K562 (cell line): Measurements from ENCODE around the gene SARS2. TPM values are rescaled to one million over a fixed set of nuclear protein-coding genes. Genes with fewer than 3 reads are reported as not detected.

ENCODE experiments used
- CAMTA2 ChIP-seq: fragments of 250-450 bp; sonication (Bioruptor Pico); conservative IDR thresholded peaks from 2 replicates; pipeline ENCODE4 v1.5.1; 2022
- DACH1 ChIP-seq: fragments of 450-650 bp; IDR thresholded peaks from 2 replicates; pipeline ENCODE4 v1.6.1; 2018; ENCODE audit not compliant: partially characterized antibody
- HDAC3 ChIP-seq: fragments of 450-650 bp; IDR thresholded peaks from 2 replicates; pipeline ENCODE4 v1.6.1; 2018; ENCODE audit warnings: borderline replicate concordance, mild to moderate bottlenecking, moderate library complexity; ENCODE audit not compliant: partially characterized antibody
- KDM5B ChIP-seq: fragments of 200-600 bp; sonication (generic); IDR thresholded peaks from 2 replicates; pipeline ENCODE4 v1.6.1; 2012; ENCODE audit warnings: low read depth, mild to moderate bottlenecking, moderate library complexity, low read length, control low read depth, inconsistent platforms; ENCODE audit not compliant: insufficient replicate concordance
- MTA1 ChIP-seq: fragments of 450-650 bp; IDR thresholded peaks from 2 replicates; pipeline ENCODE4 v1.6.1; 2017; ENCODE audit warnings: borderline replicate concordance
- NFE2 ChIP-seq: IDR thresholded peaks from 2 replicates; pipeline ENCODE4 v1.6.1; 2014; ENCODE audit warnings: antibody characterized with exemption, low read depth
- PPARD ChIP-seq: fragments of 250-450 bp; sonication (Bioruptor Pico); IDR thresholded peaks from 2 replicates; pipeline ENCODE4 v1.8.0; 2022; ENCODE audit warnings: inconsistent platforms, mild to moderate bottlenecking, moderate library complexity
- RBFOX2 ChIP-seq: fragments of 200-400 bp; formaldehyde crosslinking; IDR thresholded peaks from 2 replicates; pipeline ENCODE4 v1.6.1; 2017; ENCODE audit warnings: low read depth, mild to moderate bottlenecking, low read length, moderate library complexity
- TAL1 ChIP-seq: fragments of 450-650 bp; IDR thresholded peaks from 2 replicates; pipeline ENCODE4 v1.6.1; 2016; ENCODE audit warnings: mild to moderate bottlenecking
- TOE1 ChIP-seq, 2 experiments: fragments of 450-650 bp in 1 of 2; sonication (generic) in 1 of 2; formaldehyde crosslinking in 1 of 2; IDR thresholded peaks; 2 replicates each; pipeline versions ENCODE4 v1.7.1 to v1.8.0; 2016 to 2022; ENCODE audit warnings: borderline replicate concordance in 2 of 2, mild to moderate bottlenecking in 2 of 2, antibody characterized with exemption in 1 of 2, inconsistent platforms in 1 of 2, low read depth in 1 of 2, missing genetic modification reagents in 1 of 2, moderate library complexity in 1 of 2
- ZNF232 ChIP-seq: sonication (generic); formaldehyde crosslinking; IDR thresholded peaks from 2 replicates; pipeline ENCODE4 v1.8.0; 2022; ENCODE audit warnings: mild to moderate bottlenecking, missing genetic modification reagents
- polyA plus RNA-seq, 8 experiments: library from polyadenylated mRNA; depleted of rRNA in 4 of 8; stranded (reverse) in 5 of 8; unstranded in 3 of 8; fragments of >200 nt; fragmentation: Nextera tagmentation in 2 of 8; fragmentation: Illumina TruSeq in 1 of 8; extraction: Ambion mirVana in 2 of 8; extraction: Trizol in 1 of 8; gene quantifications; 2 replicates each; pipeline versions ENCODE4 v1.2.1 to v1.2.3, GENCODE V29; 2011 to 2014; ENCODE audit warnings: inconsistent platforms in 1 of 8, missing spikeins in 1 of 8
- total RNA-seq, 7 experiments: library from RNA; depleted of rRNA in 6 of 7; stranded (reverse); fragments of >200 nt in 6 of 7; fragmentation: Illumina TruSeq in 2 of 7; extraction: Trizol in 2 of 7; gene quantifications; 2 replicates each; pipeline versions ENCODE4 v1.2.1 to v1.2.3, GENCODE V29; 2011 to 2021; ENCODE audit warnings: low replicate concordance in 1 of 7
- TF ChIP-seq, protein P1 (sequence below): sonication (generic); formaldehyde crosslinking; IDR thresholded peaks from 2 replicates; pipeline ENCODE4 v1.8.0; 2022; ENCODE audit warnings: missing genetic modification reagents, mild to moderate bottlenecking, borderline replicate concordance
- TF ChIP-seq, protein P2 (sequence below): fragments of 250-450 bp; sonication (Bioruptor Pico); IDR thresholded peaks from 2 replicates; pipeline ENCODE4 v1.5.0; 2022; ENCODE audit warnings: mild to moderate bottlenecking
- TF ChIP-seq, protein P3 (sequence below): fragments of 250-450 bp; sonication (Bioruptor Pico); IDR thresholded peaks from 2 replicates; pipeline ENCODE4 v1.5.0; 2021; ENCODE audit warnings: mild to moderate bottlenecking, borderline replicate concordance
- TF ChIP-seq, protein P4 (sequence below): fragments of 450-650 bp; conservative IDR thresholded peaks from 2 replicates; pipeline ENCODE4 v1.6.1; 2016; ENCODE audit warnings: missing genetic modification characterization, low read depth, mild to moderate bottlenecking, control low read depth, missing compliant biosample characterization
- TF ChIP-seq, protein P5 (sequence below): fragments of 250-450 bp; sonication (Bioruptor Pico); IDR thresholded peaks from 2 replicates; pipeline ENCODE4 v1.8.0; 2021; ENCODE audit warnings: mild to moderate bottlenecking, moderate library complexity

Gene SARS2
- total and polyA plus RNA-seq, 9 of the 15 experiments (the other 6 are each of a cell fraction or from before 2014, with no cell fraction given): 3.1 to 59.1 (median 31.7) TPM

DNA sequence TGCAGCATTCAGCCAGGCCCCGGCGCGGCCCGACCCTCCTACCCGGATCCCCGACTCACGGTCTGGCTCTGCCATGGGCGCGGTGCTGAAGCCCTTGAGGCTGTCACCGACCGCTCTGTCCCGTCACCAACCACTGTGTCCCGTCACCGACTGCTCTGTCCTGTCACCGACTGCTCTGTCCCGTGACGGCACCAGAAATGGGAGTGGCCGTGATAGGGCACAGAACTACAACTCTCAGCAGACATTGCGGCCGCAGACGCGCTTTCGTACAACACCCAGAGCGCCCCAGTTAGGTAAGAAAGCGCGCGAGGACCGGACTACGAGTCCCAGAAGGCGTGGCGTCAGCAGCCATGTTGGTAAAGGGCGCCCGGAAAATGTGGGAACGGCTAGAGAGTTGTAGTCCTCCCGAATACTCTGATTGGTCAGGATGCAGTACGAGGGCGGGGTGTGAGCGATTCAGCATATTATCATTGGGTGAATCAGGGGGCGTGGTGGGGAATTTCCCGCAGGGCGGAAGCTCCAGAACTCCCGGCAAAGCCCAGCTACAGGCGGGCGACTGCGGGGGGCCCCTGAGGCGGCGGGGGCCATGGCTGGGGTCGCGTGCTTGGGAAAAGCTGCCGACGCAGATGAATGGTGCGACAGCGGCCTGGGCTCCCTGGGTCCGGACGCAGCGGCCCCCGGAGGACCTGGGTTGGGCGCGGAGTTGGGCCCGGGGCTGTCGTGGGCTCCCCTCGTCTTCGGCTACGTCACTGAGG lies 30.9 kb downstream of the SARS2 start, which contains the start of the genes NFKBIB and SIRT2 (continued):
- TF ChIP-seq, protein P1, sequence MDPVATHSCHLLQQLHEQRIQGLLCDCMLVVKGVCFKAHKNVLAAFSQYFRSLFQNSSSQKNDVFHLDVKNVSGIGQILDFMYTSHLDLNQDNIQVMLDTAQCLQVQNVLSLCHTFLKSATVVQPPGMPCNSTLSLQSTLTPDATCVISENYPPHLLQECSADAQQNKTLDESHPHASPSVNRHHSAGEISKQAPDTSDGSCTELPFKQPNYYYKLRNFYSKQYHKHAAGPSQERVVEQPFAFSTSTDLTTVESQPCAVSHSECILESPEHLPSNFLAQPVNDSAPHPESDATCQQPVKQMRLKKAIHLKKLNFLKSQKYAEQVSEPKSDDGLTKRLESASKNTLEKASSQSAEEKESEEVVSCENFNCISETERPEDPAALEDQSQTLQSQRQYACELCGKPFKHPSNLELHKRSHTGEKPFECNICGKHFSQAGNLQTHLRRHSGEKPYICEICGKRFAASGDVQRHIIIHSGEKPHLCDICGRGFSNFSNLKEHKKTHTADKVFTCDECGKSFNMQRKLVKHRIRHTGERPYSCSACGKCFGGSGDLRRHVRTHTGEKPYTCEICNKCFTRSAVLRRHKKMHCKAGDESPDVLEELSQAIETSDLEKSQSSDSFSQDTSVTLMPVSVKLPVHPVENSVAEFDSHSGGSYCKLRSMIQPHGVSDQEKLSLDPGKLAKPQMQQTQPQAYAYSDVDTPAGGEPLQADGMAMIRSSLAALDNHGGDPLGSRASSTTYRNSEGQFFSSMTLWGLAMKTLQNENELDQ (CRISPR knock-in tag): no peak
- TF ChIP-seq TOE1 (IDR thresholded peaks at IDR 0.05; ENCODE audit: borderline replicate concordance) (no peak), TOE1 (CRISPR knock-in tag; IDR thresholded peaks at IDR 0.05; ENCODE audit: borderline replicate concordance, low read depth) (no peak), KDM5B (no peak), CAMTA2 (CRISPR knock-in tag) (no peak), RBFOX2 (peak; percentile 89), MTA1 (peak; percentile 98), PPARD (no peak), DACH1 (no peak), NFE2 (peak; percentile 42; the same call in 1 of the 2 replicates), HDAC3 (no peak), TAL1 (no peak), ZNF232 (CRISPR knock-in tag) (no peak)
- TF ChIP-seq, protein P2, sequence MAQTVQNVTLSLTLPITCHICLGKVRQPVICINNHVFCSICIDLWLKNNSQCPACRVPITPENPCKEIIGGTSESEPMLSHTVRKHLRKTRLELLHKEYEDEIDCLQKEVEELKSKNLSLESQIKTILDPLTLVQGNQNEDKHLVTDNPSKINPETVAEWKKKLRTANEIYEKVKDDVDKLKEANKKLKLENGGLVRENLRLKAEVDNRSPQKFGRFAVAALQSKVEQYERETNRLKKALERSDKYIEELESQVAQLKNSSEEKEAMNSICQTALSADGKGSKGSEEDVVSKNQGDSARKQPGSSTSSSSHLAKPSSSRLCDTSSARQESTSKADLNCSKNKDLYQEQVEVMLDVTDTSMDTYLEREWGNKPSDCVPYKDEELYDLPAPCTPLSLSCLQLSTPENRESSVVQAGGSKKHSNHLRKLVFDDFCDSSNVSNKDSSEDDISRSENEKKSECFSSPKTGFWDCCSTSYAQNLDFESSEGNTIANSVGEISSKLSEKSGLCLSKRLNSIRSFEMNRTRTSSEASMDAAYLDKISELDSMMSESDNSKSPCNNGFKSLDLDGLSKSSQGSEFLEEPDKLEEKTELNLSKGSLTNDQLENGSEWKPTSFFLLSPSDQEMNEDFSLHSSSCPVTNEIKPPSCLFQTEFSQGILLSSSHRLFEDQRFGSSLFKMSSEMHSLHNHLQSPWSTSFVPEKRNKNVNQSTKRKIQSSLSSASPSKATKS (CRISPR knock-in tag): no peak
- TF ChIP-seq, protein P3, sequence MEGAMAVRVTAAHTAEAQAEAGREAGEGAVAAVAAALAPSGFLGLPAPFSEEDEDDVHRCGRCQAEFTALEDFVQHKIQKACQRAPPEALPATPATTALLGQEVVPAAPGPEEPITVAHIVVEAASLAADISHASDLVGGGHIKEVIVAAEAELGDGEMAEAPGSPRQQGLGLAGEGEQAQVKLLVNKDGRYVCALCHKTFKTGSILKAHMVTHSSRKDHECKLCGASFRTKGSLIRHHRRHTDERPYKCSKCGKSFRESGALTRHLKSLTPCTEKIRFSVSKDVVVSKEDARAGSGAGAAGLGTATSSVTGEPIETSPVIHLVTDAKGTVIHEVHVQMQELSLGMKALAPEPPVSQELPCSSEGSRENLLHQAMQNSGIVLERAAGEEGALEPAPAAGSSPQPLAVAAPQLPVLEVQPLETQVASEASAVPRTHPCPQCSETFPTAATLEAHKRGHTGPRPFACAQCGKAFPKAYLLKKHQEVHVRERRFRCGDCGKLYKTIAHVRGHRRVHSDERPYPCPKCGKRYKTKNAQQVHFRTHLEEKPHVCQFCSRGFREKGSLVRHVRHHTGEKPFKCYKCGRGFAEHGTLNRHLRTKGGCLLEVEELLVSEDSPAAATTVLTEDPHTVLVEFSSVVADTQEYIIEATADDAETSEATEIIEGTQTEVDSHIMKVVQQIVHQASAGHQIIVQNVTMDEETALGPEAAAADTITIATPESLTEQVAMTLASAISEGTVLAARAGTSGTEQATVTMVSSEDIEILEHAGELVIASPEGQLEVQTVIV (CRISPR knock-in tag): no peak
- TF ChIP-seq, protein P4, sequence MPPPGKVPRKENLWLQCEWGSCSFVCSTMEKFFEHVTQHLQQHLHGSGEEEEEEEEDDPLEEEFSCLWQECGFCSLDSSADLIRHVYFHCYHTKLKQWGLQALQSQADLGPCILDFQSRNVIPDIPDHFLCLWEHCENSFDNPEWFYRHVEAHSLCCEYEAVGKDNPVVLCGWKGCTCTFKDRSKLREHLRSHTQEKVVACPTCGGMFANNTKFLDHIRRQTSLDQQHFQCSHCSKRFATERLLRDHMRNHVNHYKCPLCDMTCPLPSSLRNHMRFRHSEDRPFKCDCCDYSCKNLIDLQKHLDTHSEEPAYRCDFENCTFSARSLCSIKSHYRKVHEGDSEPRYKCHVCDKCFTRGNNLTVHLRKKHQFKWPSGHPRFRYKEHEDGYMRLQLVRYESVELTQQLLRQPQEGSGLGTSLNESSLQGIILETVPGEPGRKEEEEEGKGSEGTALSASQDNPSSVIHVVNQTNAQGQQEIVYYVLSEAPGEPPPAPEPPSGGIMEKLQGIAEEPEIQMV: no peak
- TF ChIP-seq, protein P5, sequence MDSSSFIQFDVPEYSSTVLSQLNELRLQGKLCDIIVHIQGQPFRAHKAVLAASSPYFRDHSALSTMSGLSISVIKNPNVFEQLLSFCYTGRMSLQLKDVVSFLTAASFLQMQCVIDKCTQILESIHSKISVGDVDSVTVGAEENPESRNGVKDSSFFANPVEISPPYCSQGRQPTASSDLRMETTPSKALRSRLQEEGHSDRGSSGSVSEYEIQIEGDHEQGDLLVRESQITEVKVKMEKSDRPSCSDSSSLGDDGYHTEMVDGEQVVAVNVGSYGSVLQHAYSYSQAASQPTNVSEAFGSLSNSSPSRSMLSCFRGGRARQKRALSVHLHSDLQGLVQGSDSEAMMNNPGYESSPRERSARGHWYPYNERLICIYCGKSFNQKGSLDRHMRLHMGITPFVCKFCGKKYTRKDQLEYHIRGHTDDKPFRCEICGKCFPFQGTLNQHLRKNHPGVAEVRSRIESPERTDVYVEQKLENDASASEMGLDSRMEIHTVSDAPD (CRISPR knock-in tag): no peak
